ENCODE results near the gene NR3C2.
A peak's percentile ranks its signal among the peaks of the same experiment; 100 is the strongest.

Gene NR3C2

DNA sequence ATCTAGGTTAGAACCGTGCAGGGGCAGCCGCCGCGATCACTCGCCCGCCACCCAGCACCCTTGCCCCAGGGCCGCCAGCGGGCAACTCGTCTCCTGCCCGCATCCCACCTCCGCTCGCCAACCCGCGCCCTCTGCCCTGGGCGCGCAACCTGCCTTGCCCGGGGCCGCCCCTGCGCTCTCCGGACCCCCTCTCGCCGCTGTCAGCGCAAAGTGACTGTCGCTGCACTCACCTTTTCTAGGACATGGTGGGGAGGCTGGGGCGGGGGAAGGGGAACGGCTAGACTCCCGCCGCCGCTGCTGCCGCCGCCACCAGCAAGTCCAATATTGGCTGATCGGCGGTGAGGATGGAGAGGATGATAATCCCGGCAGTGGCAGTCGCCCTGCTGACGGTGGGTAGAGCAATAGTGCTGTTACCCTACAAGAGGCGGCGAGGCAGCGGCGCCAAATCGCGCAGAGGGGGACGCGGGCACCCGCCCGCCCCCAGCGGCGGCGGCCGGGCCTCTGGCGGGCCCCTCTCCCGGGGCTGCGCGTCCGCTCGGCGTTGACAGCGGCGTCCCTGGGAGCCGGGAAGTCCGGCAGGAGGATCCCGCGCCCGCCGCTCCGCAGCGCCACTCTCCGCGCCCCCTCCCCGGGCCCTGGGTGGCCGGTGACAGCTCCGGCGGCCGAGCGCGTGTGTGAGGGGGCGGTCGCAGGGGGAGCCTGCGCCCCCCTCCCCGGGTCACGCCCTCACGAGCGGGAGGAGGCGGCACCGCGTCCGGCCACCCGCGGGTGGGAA, 2.3 kb upstream of the NR3C2 start:
- DNase-seq (ENCODE audit: low read depth), result peak; percentile 18
- TF ChIP-seq, protein P1, sequence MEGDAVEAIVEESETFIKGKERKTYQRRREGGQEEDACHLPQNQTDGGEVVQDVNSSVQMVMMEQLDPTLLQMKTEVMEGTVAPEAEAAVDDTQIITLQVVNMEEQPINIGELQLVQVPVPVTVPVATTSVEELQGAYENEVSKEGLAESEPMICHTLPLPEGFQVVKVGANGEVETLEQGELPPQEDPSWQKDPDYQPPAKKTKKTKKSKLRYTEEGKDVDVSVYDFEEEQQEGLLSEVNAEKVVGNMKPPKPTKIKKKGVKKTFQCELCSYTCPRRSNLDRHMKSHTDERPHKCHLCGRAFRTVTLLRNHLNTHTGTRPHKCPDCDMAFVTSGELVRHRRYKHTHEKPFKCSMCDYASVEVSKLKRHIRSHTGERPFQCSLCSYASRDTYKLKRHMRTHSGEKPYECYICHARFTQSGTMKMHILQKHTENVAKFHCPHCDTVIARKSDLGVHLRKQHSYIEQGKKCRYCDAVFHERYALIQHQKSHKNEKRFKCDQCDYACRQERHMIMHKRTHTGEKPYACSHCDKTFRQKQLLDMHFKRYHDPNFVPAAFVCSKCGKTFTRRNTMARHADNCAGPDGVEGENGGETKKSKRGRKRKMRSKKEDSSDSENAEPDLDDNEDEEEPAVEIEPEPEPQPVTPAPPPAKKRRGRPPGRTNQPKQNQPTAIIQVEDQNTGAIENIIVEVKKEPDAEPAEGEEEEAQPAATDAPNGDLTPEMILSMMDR (IDR thresholded peaks at IDR 0.05; ENCODE audit: insufficient read depth, low read depth, low read length, missing control alignments), result no peak
- peak overlapping the region; percentile 68 for H3K4me3 ChIP-seq (ENCODE audit: low read depth, low read length)

DNA sequence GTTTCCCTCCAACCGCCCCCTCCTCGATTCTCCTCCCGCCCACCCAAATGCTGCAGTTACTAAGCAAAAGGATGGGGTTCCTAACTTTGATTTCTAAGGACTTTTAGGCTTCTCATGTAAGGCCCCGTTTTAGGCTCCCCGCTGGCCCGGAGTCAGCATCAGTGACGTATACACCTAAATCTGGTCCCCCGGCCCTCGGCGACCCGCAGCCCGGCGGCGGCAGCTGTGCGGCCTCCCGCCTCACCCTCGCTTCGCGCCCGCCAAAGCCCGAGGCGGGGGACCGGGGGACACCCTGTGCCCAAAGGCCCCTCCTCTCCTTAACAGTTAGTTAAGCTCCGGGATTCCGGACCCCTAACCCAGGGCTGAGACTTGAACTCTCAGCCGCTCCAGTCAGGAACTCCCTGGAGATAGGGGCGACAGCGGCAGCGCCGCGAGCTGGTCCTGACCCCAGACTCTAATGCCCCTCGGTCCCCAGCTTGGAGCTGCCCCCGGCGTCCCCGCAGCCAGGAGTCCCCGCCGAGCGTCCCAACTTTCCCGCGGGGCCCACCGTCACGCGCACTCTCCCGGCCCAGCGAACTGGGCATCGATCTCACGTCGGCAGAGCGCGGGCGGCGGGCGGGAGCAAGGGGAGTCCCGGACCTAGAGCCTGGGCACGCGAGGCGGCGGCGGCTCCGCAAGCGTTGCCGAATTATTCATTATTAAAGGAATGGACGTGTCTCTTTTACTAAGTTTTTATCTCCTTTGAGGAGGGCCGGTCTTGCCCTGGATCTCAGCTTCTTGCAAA, 1.5 kb upstream of the NR3C2 start:
- peak overlapping the region; percentile 83 for H3K4me3 ChIP-seq (ENCODE audit: low read depth, low read length)
- TF ChIP-seq, protein P1 (IDR thresholded peaks at IDR 0.05; ENCODE audit: insufficient read depth, low read depth, low read length, missing control alignments), result no peak
- peak; percentile 7 for DNase-seq (ENCODE audit: low read depth)

DNA sequence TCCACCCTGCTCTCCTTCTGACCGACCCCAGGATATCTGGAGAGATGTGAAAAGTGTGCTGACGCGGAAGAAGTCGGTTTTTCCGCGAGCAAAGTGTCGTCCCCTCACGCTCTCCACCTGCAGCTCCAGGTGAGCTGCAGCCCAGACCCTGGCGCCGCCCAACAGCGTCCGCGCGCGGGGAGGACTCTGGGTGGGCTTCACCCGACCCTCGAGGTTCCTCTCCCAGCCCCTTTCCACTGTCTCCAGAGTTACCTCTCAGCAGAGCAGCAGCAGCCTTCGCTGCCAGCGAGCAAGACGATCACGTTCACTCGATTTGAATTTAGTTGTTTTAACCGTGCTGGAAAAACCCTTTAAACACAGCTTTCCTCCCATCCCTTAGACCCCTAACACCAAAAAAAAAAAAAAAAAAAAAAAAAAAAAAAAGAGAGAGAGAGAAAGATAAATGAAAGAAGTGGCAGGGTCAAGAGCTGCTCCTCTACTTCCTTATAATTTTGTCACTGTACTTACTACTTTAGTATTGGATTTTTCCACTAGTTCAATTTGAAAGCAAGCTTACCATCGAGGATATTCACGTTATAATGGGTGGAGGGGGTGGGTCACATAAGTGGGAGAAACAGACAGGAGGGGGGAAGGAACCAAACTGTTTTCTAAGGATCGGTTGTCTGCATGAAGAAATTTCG, 758 bp upstream of the NR3C2 start:
- no peak for DNase-seq (ENCODE audit: low read depth)
- peak overlapping the region; percentile 83 for H3K4me3 ChIP-seq (ENCODE audit: low read depth, low read length)
- TF ChIP-seq, protein P1 (IDR thresholded peaks at IDR 0.05; ENCODE audit: insufficient read depth, low read depth, low read length, missing control alignments), result no peak

DNA sequence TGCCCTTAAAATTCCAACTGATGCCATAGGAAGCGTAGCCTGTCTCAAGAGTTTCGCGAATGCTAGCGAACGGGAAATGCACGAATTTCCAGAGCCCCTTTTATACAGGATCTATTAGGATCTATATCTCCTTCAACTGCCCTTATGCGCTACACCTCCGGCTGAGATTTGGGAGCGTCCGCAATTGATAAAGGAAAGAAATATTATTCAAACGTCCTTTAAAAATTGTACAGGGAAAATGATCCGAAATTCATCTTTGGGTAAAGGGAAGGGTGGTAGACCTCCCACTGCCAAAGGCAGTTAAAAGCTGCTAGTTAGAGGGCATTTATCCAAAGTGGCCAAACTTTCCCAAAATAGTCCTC, 609 bp downstream of the NR3C2 start:
- TF ChIP-seq, protein P1 (IDR thresholded peaks at IDR 0.05; ENCODE audit: insufficient read depth, low read depth, low read length, missing control alignments), result no peak
- peak overlapping the region; percentile 83; the same call in 1 of the 2 replicates for H3K4me3 ChIP-seq (ENCODE audit: low read depth, low read length)
- no peak for DNase-seq (ENCODE audit: low read depth)

DNA sequence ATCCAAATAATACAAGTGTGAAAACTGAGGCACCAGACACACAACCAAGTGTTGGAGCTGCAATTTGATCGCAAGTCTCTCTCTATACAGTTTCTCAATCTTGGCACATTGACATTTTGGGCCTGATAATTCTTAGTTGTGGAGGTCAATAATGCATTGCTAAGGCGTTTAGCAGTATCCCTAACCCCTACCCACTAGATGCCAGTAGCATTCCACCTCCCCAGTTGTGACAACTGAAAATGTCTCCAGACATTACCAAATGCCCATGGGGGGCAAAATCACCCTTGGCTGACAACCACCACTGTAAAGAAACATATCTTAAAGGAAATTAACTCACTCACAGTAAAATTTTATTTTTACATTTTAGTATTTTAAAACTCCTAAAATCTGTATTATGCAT, 4.2 kb downstream of the NR3C2 start:
- no peak overlapping the region for H3K4me3 ChIP-seq (ENCODE audit: low read depth, low read length)
- no peak for DNase-seq (ENCODE audit: low read depth)

DNA sequence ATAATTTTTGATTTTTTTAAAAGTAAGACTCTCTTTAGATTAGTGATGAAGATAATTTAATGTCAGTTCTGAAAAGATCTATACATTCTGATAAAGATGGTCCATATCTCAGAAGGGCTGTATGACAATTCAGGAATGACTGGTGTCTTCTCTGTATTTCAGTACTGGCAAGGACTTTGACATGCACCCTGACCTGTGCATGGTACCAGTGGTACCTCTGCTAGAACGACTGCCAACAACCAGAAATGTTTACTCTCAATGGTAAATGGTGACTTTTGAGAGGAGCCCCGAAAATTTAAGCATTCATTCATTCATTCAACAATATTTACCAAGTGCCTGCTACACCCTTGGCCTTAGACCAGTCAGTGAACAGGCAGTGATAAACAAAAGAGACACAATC, 4.8 kb downstream of the NR3C2 start:
- no peak for DNase-seq (ENCODE audit: low read depth)
- TF ChIP-seq, protein P1 (IDR thresholded peaks at IDR 0.05; ENCODE audit: insufficient read depth, low read depth, low read length, missing control alignments), result no peak
- no peak overlapping the region for H3K4me3 ChIP-seq (ENCODE audit: low read depth, low read length)

More for the DNA sequence above, 4.2 kb downstream of the NR3C2 start:
- TF ChIP-seq, protein P1 (IDR thresholded peaks at IDR 0.05; ENCODE audit: insufficient read depth, low read depth, low read length, missing control alignments), result no peak
